A549 (cell line): ENCODE results near the gene ALG10. TPM values are rescaled to one million over a fixed set of nuclear protein-coding genes. Genes with fewer than 3 reads are reported as not detected.

ENCODE experiments used
- ATAC-seq, 2 experiments: fragments of 200-7000 bp in 1 of 2; fragments of >200 bp in 1 of 2; cut with Nextera tagmentation in 1 of 2; cut with Tn5 transposase in 1 of 2; 3 replicates each; pipeline versions ENCODE4 v1.8.0 to v1.9.1; 2018 to 2020; ENCODE audit warnings: mild to moderate bottlenecking in 1 of 2, moderate library complexity in 1 of 2
- CTCF ChIA-PET: fragments of 300-600 bp; sonication (Branson Sonifier 250); formaldehyde crosslinking; extraction: SDS; loops from one replicate; lab custom pipeline; 2021; ENCODE audit warnings: antibody characterized with exemption, inconsistent platforms; lab: Yijun Ruan, JAX
- POLR2A ChIA-PET: fragments of 350-600 bp; formaldehyde crosslinking; extraction: SDS; loops from one replicate; lab custom pipeline; 2021; ENCODE audit warnings: antibody characterized with exemption, inconsistent platforms; lab: Yijun Ruan, JAX
- DNase-seq, 2 experiments: peaks; one replicate each; pipeline versions ENCODE4 v3.0.0 to v3.0.0-alpha.2; 2011 to 2016; ENCODE audit warnings: low read depth in 1 of 2, low spot score in 1 of 2
- FAIRE-seq: peaks from 2 replicates; lab custom pipeline; 2011; peaks lifted over from hg19 to GRCh38; lab: Jason Lieb, UNC
- H3K27ac ChIP-seq, 2 experiments: fragments of >200 bp; sonication (Bioruptor Twin); formaldehyde crosslinking; 3 replicates each; pipeline ENCODE4 v1.5.1; 2016 to 2017
- H3K4me1 ChIP-seq: fragments of >200 bp; sonication (Bioruptor Twin); formaldehyde crosslinking; 3 replicates; pipeline ENCODE4 v1.6.1; 2016
- H3K4me2 ChIP-seq: fragments of >200 bp; sonication (Bioruptor Twin); formaldehyde crosslinking; 3 replicates; pipeline ENCODE4 v1.6.1; 2016
- H3K4me3 ChIP-seq: fragments of >200 bp; sonication (Bioruptor Twin); formaldehyde crosslinking; 3 replicates; pipeline ENCODE4 v1.5.1; 2016
- H3K9me3 ChIP-seq: fragments of >200 bp; sonication (Bioruptor Twin); formaldehyde crosslinking; 3 replicates; pipeline ENCODE4 v1.6.1; 2016
- CBX8 ChIP-seq: fragments of 200-600 bp; sonication (generic); IDR thresholded peaks from 2 replicates; pipeline ENCODE4 v1.6.1; 2016
- CHD4 ChIP-seq: fragments of 200-600 bp; sonication (generic); IDR thresholded peaks from 2 replicates; pipeline ENCODE4 v1.6.1; 2016; ENCODE audit warnings: antibody characterized with exemption, mild to moderate bottlenecking, borderline replicate concordance
- EHF ChIP-seq: fragments of 250-450 bp; sonication (Bioruptor Pico); IDR thresholded peaks from 2 replicates; pipeline ENCODE4 v1.5.0; 2020; ENCODE audit warnings: mild to moderate bottlenecking
- EHMT2 ChIP-seq: fragments of 200-600 bp; sonication (generic); IDR thresholded peaks from 2 replicates; pipeline ENCODE4 v1.6.1; 2016; ENCODE audit warnings: antibody characterized with exemption, low read depth, mild to moderate bottlenecking, moderate library complexity
- FOXS1 ChIP-seq: fragments of 250-450 bp; sonication (Bioruptor Pico); IDR thresholded peaks from 2 replicates; pipeline ENCODE4 v1.5.0; 2020; ENCODE audit warnings: mild to moderate bottlenecking, moderate library complexity
- HDAC2 ChIP-seq: fragments of 200-600 bp; sonication (generic); IDR thresholded peaks from 2 replicates; pipeline ENCODE4 v1.6.1; 2016
- HMGXB4 ChIP-seq: fragments of 250-450 bp; sonication (Bioruptor Pico); IDR thresholded peaks from 2 replicates; pipeline ENCODE4 v1.5.0; 2021; ENCODE audit warnings: mild to moderate bottlenecking, moderate library complexity, borderline replicate concordance
- JUN ChIP-seq, 2 experiments: fragments of >200 bp; sonication (Bioruptor Twin); formaldehyde crosslinking; IDR thresholded peaks; 2 replicates in 1 of 2; 3 replicates in 1 of 2; pipeline ENCODE4 v1.6.1; 2016 to 2017
- KDM1A ChIP-seq: fragments of 200-600 bp; sonication (generic); IDR thresholded peaks from 2 replicates; pipeline ENCODE4 v1.6.1; 2016; ENCODE audit warnings: low read depth, mild to moderate bottlenecking
- KDM5A ChIP-seq: fragments of 200-600 bp; sonication (generic); IDR thresholded peaks from 2 replicates; pipeline ENCODE4 v1.6.1; 2016; ENCODE audit warnings: antibody characterized with exemption, mild to moderate bottlenecking
- MAX ChIP-seq: IDR thresholded peaks from 2 replicates; pipeline ENCODE4 v1.6.1; 2012
- NFE2L2 ChIP-seq: fragments of 150-350 bp; conservative IDR thresholded peaks from 2 replicates; pipeline ENCODE4 v1.6.1; 2014; ENCODE audit warnings: low read length
- NR3C1 ChIP-seq: fragments of >200 bp; sonication (Bioruptor Twin); formaldehyde crosslinking; IDR thresholded peaks from 3 replicates; pipeline ENCODE4 v1.6.1; 2017
- PHF8 ChIP-seq: fragments of 200-600 bp; sonication (generic); IDR thresholded peaks from 2 replicates; pipeline ENCODE4 v1.6.1; 2016; ENCODE audit warnings: low read depth, mild to moderate bottlenecking, antibody characterized with exemption, moderate library complexity, borderline replicate concordance
- POLR2A ChIP-seq: IDR thresholded peaks from 2 replicates; pipeline ENCODE4 v1.6.1; 2012; ENCODE audit warnings: mild to moderate bottlenecking, low read length
- RAD21 ChIP-seq, 2 experiments: fragments of >200 bp in 1 of 2; sonication (Bioruptor Twin) in 1 of 2; formaldehyde crosslinking in 1 of 2; IDR thresholded peaks in 1 of 2; conservative IDR thresholded peaks in 1 of 2; 2 replicates in 1 of 2; 3 replicates in 1 of 2; pipeline ENCODE4 v1.6.1; 2012 to 2018; ENCODE audit warnings: inconsistent platforms in 1 of 2
- RNF2 ChIP-seq: fragments of 200-600 bp; sonication (generic); IDR thresholded peaks from 2 replicates; pipeline ENCODE4 v1.6.1; 2016; ENCODE audit warnings: low read depth, mild to moderate bottlenecking, antibody characterized with exemption, moderate library complexity, borderline replicate concordance
- SMC3 ChIP-seq: fragments of >200 bp; sonication (Bioruptor Twin); formaldehyde crosslinking; IDR thresholded peaks from 3 replicates; pipeline ENCODE4 v1.6.1; 2018; ENCODE audit warnings: inconsistent platforms
- ZNF302 ChIP-seq: fragments of 250-450 bp; sonication (Bioruptor Pico); IDR thresholded peaks from 2 replicates; pipeline ENCODE4 v1.9.0; 2021; ENCODE audit warnings: inconsistent platforms, mild to moderate bottlenecking, moderate library complexity
- ZSCAN20 ChIP-seq: fragments of 250-450 bp; sonication (Bioruptor Pico); IDR thresholded peaks from 2 replicates; pipeline ENCODE4 v1.8.0; 2022; ENCODE audit warnings: mild to moderate bottlenecking, moderate library complexity
- WGBS: methylation state at CpG from one replicate; pipeline ENCODE4 v1.1.6; 2017; ENCODE audit errors: missing lambda C conversion rate; 5-methylcytosine and 5-hydroxymethylcytosine counted together
- polyA plus RNA-seq, 4 experiments: library from polyadenylated mRNA; depleted of rRNA in 3 of 4; stranded (reverse); fragments of >200 nt; fragmentation: RNase III in 1 of 4; extraction: RNeasy Plus Mini Kit Qiagen cat#74134 plus additional on column Dnase treatment in 1 of 4; gene quantifications; 2 replicates in 3 of 4; 3 replicates in 1 of 4; pipeline ENCODE4 v1.2.3, GENCODE V29; 2011 to 2017
- TF ChIP-seq, protein P1 (sequence below): fragments of 450-650 bp; IDR thresholded peaks from 2 replicates; pipeline ENCODE4 v1.6.1; 2014; ENCODE audit warnings: antibody characterized with exemption
- TF ChIP-seq, protein P2 (sequence below): fragments of 200-600 bp; sonication (generic); IDR thresholded peaks from 2 replicates; pipeline ENCODE4 v1.6.1; 2016; ENCODE audit warnings: antibody characterized with exemption, mild to moderate bottlenecking, moderate library complexity

The ALG10 gene
- polyA plus RNA-seq, 2 of the 4 experiments (the other 2 are of a cell fraction) = 6.2 to 16.4 TPM

DNA sequence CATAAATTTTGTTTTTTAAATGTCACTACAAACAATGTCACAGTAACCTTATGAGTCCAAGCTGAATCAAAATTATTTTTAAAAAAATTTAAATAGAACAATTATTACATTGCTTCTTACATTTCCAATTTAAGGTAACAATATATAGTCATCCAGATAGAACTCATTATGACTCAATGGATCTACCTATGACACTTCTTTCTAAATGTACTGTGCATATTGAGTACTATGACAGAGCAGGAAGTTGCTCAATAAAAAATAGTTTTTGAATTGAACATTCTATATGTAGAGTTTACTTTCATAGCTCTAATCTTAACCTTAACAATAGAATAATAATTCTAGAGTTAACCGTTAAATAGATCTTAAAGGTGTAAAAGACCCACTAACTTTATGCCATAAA is 44.4 kb upstream of the ALG10 start:
- no peak for TF ChIP-seq KDM5A
- no peak for TF ChIP-seq SMC3
- no peak for TF ChIP-seq PHF8
- no peak for TF ChIP-seq POLR2A
- TF ChIP-seq CBX8 = no peak
- TF ChIP-seq HMGXB4 (CRISPR knock-in tag) = no peak
- no peak for TF ChIP-seq RNF2
- TF ChIP-seq, protein P1, sequence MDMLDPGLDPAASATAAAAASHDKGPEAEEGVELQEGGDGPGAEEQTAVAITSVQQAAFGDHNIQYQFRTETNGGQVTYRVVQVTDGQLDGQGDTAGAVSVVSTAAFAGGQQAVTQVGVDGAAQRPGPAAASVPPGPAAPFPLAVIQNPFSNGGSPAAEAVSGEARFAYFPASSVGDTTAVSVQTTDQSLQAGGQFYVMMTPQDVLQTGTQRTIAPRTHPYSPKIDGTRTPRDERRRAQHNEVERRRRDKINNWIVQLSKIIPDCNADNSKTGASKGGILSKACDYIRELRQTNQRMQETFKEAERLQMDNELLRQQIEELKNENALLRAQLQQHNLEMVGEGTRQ = no peak
- no peak for TF ChIP-seq MAX
- no peak for TF ChIP-seq FOXS1 (CRISPR knock-in tag)
- TF ChIP-seq HDAC2 = no peak
- no peak for TF ChIP-seq ZNF302 (CRISPR knock-in tag)
- POLR2A ChIA-PET = no interaction called here
- WGBS = 23% methylated on average over 1 of the region's 1 CpG
- no peaks in the 10 kb centered on the region for H3K4me1 ChIP-seq
- no peak overlapping the region for H3K27ac ChIP-seq
- no peak overlapping the region for H3K4me2 ChIP-seq
- ATAC-seq = no peak
- no peak overlapping the region for H3K4me3 ChIP-seq
- no peaks in the 10 kb centered on the region for H3K9me3 ChIP-seq
- CTCF ChIA-PET = no interaction called here
- DNase-seq = no peak
- no peak for FAIRE-seq

GRCh38 chr12:33988197-33988805 is 34.0 kb upstream of the ALG10 start:
- no peak for TF ChIP-seq CHD4
- TF ChIP-seq EHMT2 = no peak
- no peak for TF ChIP-seq ZSCAN20 (CRISPR knock-in tag)
- TF ChIP-seq NR3C1 = no peak
- TF ChIP-seq KDM1A = no peak
- TF ChIP-seq PHF8 = no peak
- TF ChIP-seq RAD21 (conservative IDR thresholded peaks at IDR 0.05 in 1 of 2, IDR thresholded peaks at IDR 0.05 in 1 of 2) = no peak
- TF ChIP-seq NFE2L2 = no peak
- TF ChIP-seq EHF (CRISPR knock-in tag) = no peak
- TF ChIP-seq RNF2 = no peak
- no peak for TF ChIP-seq JUN (IDR thresholded peaks at IDR 0.05)
- TF ChIP-seq, protein P2, sequence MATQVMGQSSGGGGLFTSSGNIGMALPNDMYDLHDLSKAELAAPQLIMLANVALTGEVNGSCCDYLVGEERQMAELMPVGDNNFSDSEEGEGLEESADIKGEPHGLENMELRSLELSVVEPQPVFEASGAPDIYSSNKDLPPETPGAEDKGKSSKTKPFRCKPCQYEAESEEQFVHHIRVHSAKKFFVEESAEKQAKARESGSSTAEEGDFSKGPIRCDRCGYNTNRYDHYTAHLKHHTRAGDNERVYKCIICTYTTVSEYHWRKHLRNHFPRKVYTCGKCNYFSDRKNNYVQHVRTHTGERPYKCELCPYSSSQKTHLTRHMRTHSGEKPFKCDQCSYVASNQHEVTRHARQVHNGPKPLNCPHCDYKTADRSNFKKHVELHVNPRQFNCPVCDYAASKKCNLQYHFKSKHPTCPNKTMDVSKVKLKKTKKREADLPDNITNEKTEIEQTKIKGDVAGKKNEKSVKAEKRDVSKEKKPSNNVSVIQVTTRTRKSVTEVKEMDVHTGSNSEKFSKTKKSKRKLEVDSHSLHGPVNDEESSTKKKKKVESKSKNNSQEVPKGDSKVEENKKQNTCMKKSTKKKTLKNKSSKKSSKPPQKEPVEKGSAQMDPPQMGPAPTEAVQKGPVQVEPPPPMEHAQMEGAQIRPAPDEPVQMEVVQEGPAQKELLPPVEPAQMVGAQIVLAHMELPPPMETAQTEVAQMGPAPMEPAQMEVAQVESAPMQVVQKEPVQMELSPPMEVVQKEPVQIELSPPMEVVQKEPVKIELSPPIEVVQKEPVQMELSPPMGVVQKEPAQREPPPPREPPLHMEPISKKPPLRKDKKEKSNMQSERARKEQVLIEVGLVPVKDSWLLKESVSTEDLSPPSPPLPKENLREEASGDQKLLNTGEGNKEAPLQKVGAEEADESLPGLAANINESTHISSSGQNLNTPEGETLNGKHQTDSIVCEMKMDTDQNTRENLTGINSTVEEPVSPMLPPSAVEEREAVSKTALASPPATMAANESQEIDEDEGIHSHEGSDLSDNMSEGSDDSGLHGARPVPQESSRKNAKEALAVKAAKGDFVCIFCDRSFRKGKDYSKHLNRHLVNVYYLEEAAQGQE = no peak
- Histone ChIP-seq H3K27ac (no peak overlapping the region), H3K4me1 (no peaks in the 10 kb centered on the region), H3K9me3 (no peaks in the 10 kb centered on the region), H3K4me3 (no peak overlapping the region), H3K4me2 (no peak overlapping the region)
- ATAC-seq = no peak
- no peak for FAIRE-seq
- ChIA-PET CTCF (interaction anchor here (0.6 kb wide), 1 partner anchor 40 kb away, joined by 3 read pairs; no protein-coding TSS in a partner anchor), POLR2A (no interaction called here)
- WGBS = 21% methylated on average over 4 of the region's 4 CpGs
- no peak for DNase-seq
